Memory B cell (primary cell): ENCODE data around the gene ZBTB7C.

Experiments
- ATAC-seq: fragments of 150-1000 bp; cut with Tn5 transposase; 2 replicates; pipeline ENCODE4 v1.10.0; 2021; ENCODE audit warnings: low read depth, mild to moderate bottlenecking, moderate library complexity
- DNase-seq, 2 donors: peaks; one replicate each; pipeline ENCODE4 v3.0.0; 2022; ENCODE audit warnings: low spot score in 2 of 2
- H3K27ac Mint-ChIP-seq: one replicate; pipeline ENCODE4 v1.8.0; 2022; ENCODE audit warnings: mild to moderate bottlenecking, moderate library complexity, mixed read lengths
- H3K27me3 Mint-ChIP-seq: one replicate; pipeline ENCODE4 v1.8.0; 2022; ENCODE audit warnings: mixed read lengths
- H3K36me3 Mint-ChIP-seq: one replicate; pipeline ENCODE4 v1.8.0; 2022; ENCODE audit warnings: mild to moderate bottlenecking, mixed read lengths
- H3K4me1 Mint-ChIP-seq: one replicate; pipeline ENCODE4 v1.8.0; 2022; ENCODE audit warnings: mixed read lengths
- H3K4me3 Mint-ChIP-seq: one replicate; pipeline ENCODE4 v1.8.0; 2022; ENCODE audit warnings: mild to moderate bottlenecking, moderate library complexity, mixed read lengths
- H3K9me3 Mint-ChIP-seq: one replicate; pipeline ENCODE4 v1.8.0; 2022; ENCODE audit warnings: mixed read lengths

The ZBTB7C gene

GRCh38 chr18:48252525-48252924 is 156.7 kb downstream of the ZBTB7C start:
- H3K36me3 Mint-ChIP-seq = no peaks in the 10 kb centered on the region
- H3K9me3 Mint-ChIP-seq = peaks cover 17% of the 10 kb centered on the region
- peaks cover 8% of the 10 kb centered on the region for H3K27me3 Mint-ChIP-seq
- H3K27ac Mint-ChIP-seq = no peak overlapping the region
- no peaks in the 10 kb centered on the region for H3K4me1 Mint-ChIP-seq
- DNase-seq (no peak), ATAC-seq (no peak)
- H3K4me3 Mint-ChIP-seq = no peak overlapping the region

GRCh38 chr18:48250918-48251317 is 158.3 kb downstream of the ZBTB7C start:
- Mint-ChIP-seq H3K9me3 (peaks cover 15% of the 10 kb centered on the region), H3K4me1 (no peaks in the 10 kb centered on the region), H3K4me3 (no peak overlapping the region), H3K27ac (no peak overlapping the region), H3K27me3 (peaks cover 8% of the 10 kb centered on the region), H3K36me3 (no peaks in the 10 kb centered on the region)
- ATAC-seq (no peak), DNase-seq (no peak)

GRCh38 chr18:48250362-48250907 is 158.7 kb downstream of the ZBTB7C start:
- DNase-seq = no peak
- Mint-ChIP-seq H3K36me3 (no peaks in the 10 kb centered on the region), H3K4me3 (no peak overlapping the region), H3K27ac (no peak overlapping the region), H3K4me1 (no peaks in the 10 kb centered on the region), H3K27me3 (peaks cover 8% of the 10 kb centered on the region), H3K9me3 (peaks cover 16% of the 10 kb centered on the region)
- ATAC-seq = no peak

- no peak for ATAC-seq
- peaks cover 8% of the 10 kb centered on the region for H3K27me3 Mint-ChIP-seq
Observed at GRCh38 chr18:48249854-48250253, 159.3 kb downstream of the ZBTB7C start.

GRCh38 chr18:48244530-48244929 is 164.7 kb downstream of the ZBTB7C start:
- Mint-ChIP-seq H3K27ac (no peak overlapping the region), H3K27me3 (peaks cover 1% of the 10 kb centered on the region)

More at GRCh38 chr18:48249854-48250253, 159.3 kb downstream of the ZBTB7C start:
- peaks cover 16% of the 10 kb centered on the region for H3K9me3 Mint-ChIP-seq
- H3K36me3 Mint-ChIP-seq = no peaks in the 10 kb centered on the region
- no peak overlapping the region for H3K27ac Mint-ChIP-seq
- no peaks in the 10 kb centered on the region for H3K4me1 Mint-ChIP-seq
- no peak for DNase-seq
- no peak overlapping the region for H3K4me3 Mint-ChIP-seq

GRCh38 chr18:48238636-48239035 is 170.5 kb downstream of the ZBTB7C start:
- Mint-ChIP-seq H3K4me3 (no peak overlapping the region), H3K27ac (no peak overlapping the region), H3K4me1 (no peaks in the 10 kb centered on the region), H3K36me3 (no peaks in the 10 kb centered on the region), H3K27me3 (peaks cover 14% of the 10 kb centered on the region), H3K9me3 (peaks cover 8% of the 10 kb centered on the region)
- DNase-seq = no peak
- no peak for ATAC-seq

More at GRCh38 chr18:48244530-48244929, 164.7 kb downstream of the ZBTB7C start:
- Mint-ChIP-seq H3K4me3 (no peak overlapping the region), H3K9me3 (peaks cover 11% of the 10 kb centered on the region), H3K36me3 (no peaks in the 10 kb centered on the region), H3K4me1 (no peaks in the 10 kb centered on the region)
- ATAC-seq = no peak
- no peak for DNase-seq

GRCh38 chr18:48238206-48238605 is 171.0 kb downstream of the ZBTB7C start:
- H3K27ac Mint-ChIP-seq = no peak overlapping the region
- H3K4me3 Mint-ChIP-seq = no peak overlapping the region
- H3K27me3 Mint-ChIP-seq = peaks cover 14% of the 10 kb centered on the region
- H3K36me3 Mint-ChIP-seq = no peaks in the 10 kb centered on the region
- H3K9me3 Mint-ChIP-seq = peaks cover 8% of the 10 kb centered on the region
- DNase-seq = no peak
- no peaks in the 10 kb centered on the region for H3K4me1 Mint-ChIP-seq
- no peak for ATAC-seq

- H3K4me3 Mint-ChIP-seq = no peak overlapping the region
- H3K4me1 Mint-ChIP-seq = no peaks in the 10 kb centered on the region
- H3K27ac Mint-ChIP-seq = no peak overlapping the region
- ATAC-seq (no peak), DNase-seq (no peak)
- peaks cover 8% of the 10 kb centered on the region for H3K9me3 Mint-ChIP-seq
- H3K27me3 Mint-ChIP-seq = peaks cover 14% of the 10 kb centered on the region
- H3K36me3 Mint-ChIP-seq = no peaks in the 10 kb centered on the region
Observed at GRCh38 chr18:48236822-48237221, 172.4 kb downstream of the ZBTB7C start.

GRCh38 chr18:48230467-48231113 is 178.6 kb downstream of the ZBTB7C start:
- Mint-ChIP-seq H3K36me3 (no peaks in the 10 kb centered on the region), H3K27ac (no peak overlapping the region), H3K27me3 (peaks cover 12% of the 10 kb centered on the region), H3K9me3 (no peaks in the 10 kb centered on the region), H3K4me3 (no peak overlapping the region), H3K4me1 (no peaks in the 10 kb centered on the region)
- DNase-seq = no peak
- ATAC-seq = no peak

GRCh38 chr18:48229552-48229981 is 179.6 kb downstream of the ZBTB7C start:
- ATAC-seq (no peak), DNase-seq (no peak)
- Mint-ChIP-seq H3K27me3 (peaks cover 14% of the 10 kb centered on the region), H3K9me3 (no peaks in the 10 kb centered on the region), H3K36me3 (no peaks in the 10 kb centered on the region), H3K27ac (no peak overlapping the region), H3K4me1 (no peaks in the 10 kb centered on the region), H3K4me3 (no peak overlapping the region)

GRCh38 chr18:48228841-48229240 is 180.3 kb downstream of the ZBTB7C start:
- Mint-ChIP-seq H3K4me1 (no peaks in the 10 kb centered on the region), H3K4me3 (no peak overlapping the region), H3K27ac (no peak overlapping the region), H3K27me3 (peaks cover 11% of the 10 kb centered on the region), H3K36me3 (no peaks in the 10 kb centered on the region), H3K9me3 (no peaks in the 10 kb centered on the region)
- no peak for DNase-seq
- no peak for ATAC-seq

GRCh38 chr18:48228301-48228715 is 180.9 kb downstream of the ZBTB7C start:
- no peak for DNase-seq
- no peak for ATAC-seq
- H3K9me3 Mint-ChIP-seq = no peaks in the 10 kb centered on the region
- H3K27me3 Mint-ChIP-seq = peaks cover 11% of the 10 kb centered on the region
- no peaks in the 10 kb centered on the region for H3K4me1 Mint-ChIP-seq
- H3K36me3 Mint-ChIP-seq = no peaks in the 10 kb centered on the region
- H3K27ac Mint-ChIP-seq = no peak overlapping the region
- H3K4me3 Mint-ChIP-seq = no peak overlapping the region

GRCh38 chr18:48227206-48227605 is 182.0 kb downstream of the ZBTB7C start:
- H3K27me3 Mint-ChIP-seq = peaks cover 11% of the 10 kb centered on the region
- H3K4me1 Mint-ChIP-seq = no peaks in the 10 kb centered on the region
- DNase-seq (no peak), ATAC-seq (no peak)
- no peak overlapping the region for H3K4me3 Mint-ChIP-seq
- H3K9me3 Mint-ChIP-seq = no peaks in the 10 kb centered on the region
- H3K36me3 Mint-ChIP-seq = no peaks in the 10 kb centered on the region
- no peak overlapping the region for H3K27ac Mint-ChIP-seq

- ATAC-seq = no peak
- peaks cover 10% of the 10 kb centered on the region for H3K27me3 Mint-ChIP-seq
- H3K4me3 Mint-ChIP-seq = no peak overlapping the region
- no peaks in the 10 kb centered on the region for H3K36me3 Mint-ChIP-seq
- DNase-seq = no peak
- H3K27ac Mint-ChIP-seq = no peak overlapping the region
- no peaks in the 10 kb centered on the region for H3K9me3 Mint-ChIP-seq
- no peaks in the 10 kb centered on the region for H3K4me1 Mint-ChIP-seq
Observed at GRCh38 chr18:48226401-48226800, 182.8 kb downstream of the ZBTB7C start.

- H3K27me3 Mint-ChIP-seq = peaks cover 3% of the 10 kb centered on the region
- H3K9me3 Mint-ChIP-seq = no peaks in the 10 kb centered on the region
- ATAC-seq (no peak), DNase-seq (no peak)
- no peaks in the 10 kb centered on the region for H3K36me3 Mint-ChIP-seq
- H3K4me3 Mint-ChIP-seq = no peak overlapping the region
- no peak overlapping the region for H3K27ac Mint-ChIP-seq
- no peaks in the 10 kb centered on the region for H3K4me1 Mint-ChIP-seq
Observed at GRCh38 chr18:48222118-48222517, 187.1 kb downstream of the ZBTB7C start.
